CD4-positive, alpha-beta memory T cell (primary cell): ENCODE results near the gene CMC2. TPM values are rescaled to one million over a fixed set of nuclear protein-coding genes. Genes with fewer than 3 reads are reported as not detected.
A peak's percentile ranks its signal among the peaks of the same experiment; 100 is the strongest.

Experiments used
- CTCF ChIA-PET: fragments of 350-600 bp; sonication (Branson Sonifier 250); formaldehyde crosslinking; loops from one replicate; lab custom pipeline; 2021; ENCODE audit warnings: inconsistent platforms; ENCODE audit not compliant: partially characterized antibody; lab: Charles Lee
- POLR2A ChIA-PET: fragments of 350-600 bp; sonication (Branson Sonifier 250); formaldehyde crosslinking; loops from one replicate; lab custom pipeline; 2021; ENCODE audit not compliant: partially characterized antibody; lab: Charles Lee
- DNase-seq, 5 donors: peaks; one replicate each; pipeline versions ENCODE4 v3.0.0 to v3.0.0-alpha.2; 2020 to 2022; ENCODE audit warnings: mixed read lengths in 1 of 5
- H3K27ac ChIP-seq: one replicate; pipeline ENCODE4 v1.7.0; 2013; ENCODE audit warnings: low read depth, low read length
- H3K27me3 ChIP-seq: 2 replicates; pipeline ENCODE4 v1.7.0; 2013; ENCODE audit warnings: mild to moderate bottlenecking, low read length, moderate library complexity; ENCODE audit not compliant: insufficient read depth
- H3K36me3 ChIP-seq: 2 replicates; pipeline ENCODE4 v1.7.0; 2013; ENCODE audit warnings: mild to moderate bottlenecking, low read length, moderate library complexity; ENCODE audit not compliant: insufficient read depth
- H3K4me1 ChIP-seq: 2 replicates; pipeline ENCODE4 v1.7.0; 2013; ENCODE audit warnings: mild to moderate bottlenecking, low read length, moderate library complexity; ENCODE audit not compliant: insufficient read depth
- H3K4me3 ChIP-seq, 2 donors: one replicate each; pipeline ENCODE4 v1.7.0; 2013; ENCODE audit warnings: low read length in 2 of 2, mild to moderate bottlenecking in 1 of 2
- H3K9me3 ChIP-seq, 2 donors: one replicate each; pipeline ENCODE4 v1.7.0; 2013; ENCODE audit warnings: low read length in 2 of 2, control low read depth in 1 of 2; ENCODE audit not compliant: control insufficient read depth in 1 of 2
- H3K27ac Mint-ChIP-seq, 7 donors: one replicate each; pipeline ENCODE4 v1.8.0; 2020 to 2021; ENCODE audit warnings: mixed read lengths in 7 of 7, mild to moderate bottlenecking in 6 of 7, inconsistent platforms in 3 of 7, moderate library complexity in 3 of 7
- H3K27me3 Mint-ChIP-seq, 2 donors: one replicate each; pipeline ENCODE4 v1.8.0; 2020 to 2021; ENCODE audit warnings: mixed read lengths in 2 of 2
- H3K36me3 Mint-ChIP-seq, 2 donors: one replicate each; pipeline ENCODE4 v1.8.0; 2020 to 2021; ENCODE audit warnings: mixed read lengths in 2 of 2, inconsistent platforms in 1 of 2, mild to moderate bottlenecking in 1 of 2
- H3K4me1 Mint-ChIP-seq, 4 donors: one replicate each; pipeline ENCODE4 v1.8.0; 2020 to 2021; ENCODE audit warnings: mixed read lengths in 4 of 4, mild to moderate bottlenecking in 1 of 4
- H3K4me3 Mint-ChIP-seq, 8 donors: one replicate each; pipeline ENCODE4 v1.8.0; 2020 to 2021; ENCODE audit warnings: mixed read lengths in 8 of 8, mild to moderate bottlenecking in 7 of 8, moderate library complexity in 6 of 8, inconsistent platforms in 3 of 8
- H3K9me3 Mint-ChIP-seq, 8 donors: one replicate each; pipeline ENCODE4 v1.8.0; 2020 to 2021; ENCODE audit warnings: mixed read lengths in 8 of 8, mild to moderate bottlenecking in 5 of 8, inconsistent platforms in 3 of 8, moderate library complexity in 1 of 8
- intact Hi-C: fragments of 100-400 bp; cut with micrococcal nuclease; formaldehyde crosslinking; loops from one replicate; pipeline ENCODE4 v1.15.1; 2023
- polyA plus RNA-seq, 2 donors: library from polyadenylated mRNA; unstranded; fragments of 300-500 nt; fragmentation: Illumina TruSeq; gene quantifications; one replicate each; pipeline ENCODE4 v1.2.3, GENCODE V29; 2021
- total RNA-seq, 2 experiments: library from RNA; stranded (reverse); gene quantifications; one replicate each; pipeline ENCODE4 v1.2.3, GENCODE V29; 2021

CMC2 gene
- total and polyA plus RNA-seq, 4 experiments from 2014 or later: 39.7 to 154 (median 74.5) TPM

GRCh38 chr16:80971819-80972218 is 34.9 kb downstream of the CMC2 start:
- no peak overlapping the region for H3K27ac ChIP-seq
- intact Hi-C loops: no loop called here
- POLR2A ChIA-PET: no interaction called here
- no peak overlapping the region for H3K4me3 Mint-ChIP-seq
- peaks cover 0 to 2% (median under 1%) of the 10 kb centered on the region in 4 donors for H3K4me1 Mint-ChIP-seq
- no peaks in the 10 kb centered on the region for H3K9me3 ChIP-seq
- no peaks in the 10 kb centered on the region for H3K27me3 Mint-ChIP-seq
- no peaks in the 10 kb centered on the region for H3K9me3 Mint-ChIP-seq
- H3K36me3 ChIP-seq: peaks cover 5% of the 10 kb centered on the region
- no peak for DNase-seq
- H3K4me3 ChIP-seq: no peak overlapping the region
- no peaks in the 10 kb centered on the region for H3K4me1 ChIP-seq
- H3K36me3 Mint-ChIP-seq: peaks cover 30 to 43% of the 10 kb centered on the region in 2 donors
- H3K27ac Mint-ChIP-seq: peak overlapping the region in 2 of 7 donors; percentile 46 to 53
- no peaks in the 10 kb centered on the region for H3K27me3 ChIP-seq
- CTCF ChIA-PET: interaction anchor here (0.8 kb wide), 1 partner anchor 33 kb away, joined by 4 read pairs; no protein-coding TSS in a partner anchor

- H3K27me3 Mint-ChIP-seq: no peaks in the 10 kb centered on the region
- H3K4me1 Mint-ChIP-seq: peaks cover 0 to 10% (median 4%) of the 10 kb centered on the region in 4 donors
- Histone ChIP-seq H3K27me3 (no peaks in the 10 kb centered on the region), H3K27ac (no peak overlapping the region), H3K4me1 (no peaks in the 10 kb centered on the region), H3K36me3 (no peaks in the 10 kb centered on the region), H3K4me3 (no peak overlapping the region), H3K9me3 (no peaks in the 10 kb centered on the region)
- H3K9me3 Mint-ChIP-seq: no peaks in the 10 kb centered on the region
- peak overlapping the region in 1 of 7 donors; percentile 40 for H3K27ac Mint-ChIP-seq
- CTCF ChIA-PET: no interaction called here
- POLR2A ChIA-PET: no interaction called here
- peaks cover 9 to 29% of the 10 kb centered on the region in 2 donors for H3K36me3 Mint-ChIP-seq
- no peak overlapping the region for H3K4me3 Mint-ChIP-seq
- intact Hi-C loops: no loop called here
- no peak for DNase-seq
These were observed 37.6 kb downstream of the CMC2 start for GRCh38 chr16:80969114-80969484.

- Histone ChIP-seq H3K4me3 (no peak overlapping the region), H3K27me3 (no peaks in the 10 kb centered on the region), H3K9me3 (no peaks in the 10 kb centered on the region), H3K4me1 (no peaks in the 10 kb centered on the region), H3K27ac (no peak overlapping the region), H3K36me3 (no peaks in the 10 kb centered on the region)
- ChIA-PET CTCF (interaction anchor here (1.3 kb wide), 1 partner anchor 10 kb away, joined by 5 read pairs; no protein-coding TSS in a partner anchor), POLR2A (no interaction called here)
- Mint-ChIP-seq H3K27ac (no peak overlapping the region), H3K4me1 (peaks cover 0 to 10% (median 6%) of the 10 kb centered on the region in 4 donors), H3K36me3 (peaks cover 7 to 25% of the 10 kb centered on the region in 2 donors), H3K27me3 (no peaks in the 10 kb centered on the region), H3K9me3 (peaks cover 0 to 3% (median 0%) of the 10 kb centered on the region in 8 donors), H3K4me3 (no peak overlapping the region)
- intact Hi-C loops: no loop called here
- no peak for DNase-seq
These were observed 38.1 kb downstream of the CMC2 start for GRCh38 chr16:80968386-80969113.

GRCh38 chr16:80966617-80967016 is 40.1 kb downstream of the CMC2 start:
- no peak for DNase-seq
- Mint-ChIP-seq H3K27me3 (no peaks in the 10 kb centered on the region), H3K27ac (no peak overlapping the region), H3K4me1 (peaks cover 0 to 10% (median 6%) of the 10 kb centered on the region in 4 donors), H3K9me3 (peaks cover 0 to 4% (median under 1%) of the 10 kb centered on the region in 8 donors), H3K4me3 (no peak overlapping the region), H3K36me3 (peaks cover 7 to 20% of the 10 kb centered on the region in 2 donors)
- no peak overlapping the region for H3K27ac ChIP-seq
- no peaks in the 10 kb centered on the region for H3K9me3 ChIP-seq
- H3K27me3 ChIP-seq: no peaks in the 10 kb centered on the region
- H3K4me1 ChIP-seq: no peaks in the 10 kb centered on the region
- intact Hi-C loops: no loop called here
- CTCF ChIA-PET: interaction anchor here (1.5 kb wide), 1 partner anchor 38 kb away, joined by 3 read pairs; no protein-coding TSS in a partner anchor
- POLR2A ChIA-PET: no interaction called here
- no peaks in the 10 kb centered on the region for H3K36me3 ChIP-seq
- no peak overlapping the region for H3K4me3 ChIP-seq

GRCh38 chr16:80964351-80964750 is 42.3 kb downstream of the CMC2 start:
- DNase-seq: no peak
- CTCF ChIA-PET: no interaction called here
- Mint-ChIP-seq H3K4me3 (peak overlapping the region in 2 of 8 donors; percentile 23 to 53), H3K27me3 (peaks cover 0 to 2% of the 10 kb centered on the region in 2 donors), H3K9me3 (peaks cover 3 to 25% (median 19%) of the 10 kb centered on the region in 8 donors), H3K27ac (no peak overlapping the region), H3K4me1 (peaks cover 0 to 10% (median 6%) of the 10 kb centered on the region in 4 donors), H3K36me3 (peaks cover 10 to 24% of the 10 kb centered on the region in 2 donors)
- intact Hi-C loops: no loop called here
- no peaks in the 10 kb centered on the region for H3K27me3 ChIP-seq
- H3K4me1 ChIP-seq: no peaks in the 10 kb centered on the region
- no peak overlapping the region for H3K4me3 ChIP-seq
- H3K9me3 ChIP-seq: no peaks in the 10 kb centered on the region
- POLR2A ChIA-PET: no interaction called here
- no peaks in the 10 kb centered on the region for H3K36me3 ChIP-seq
- H3K27ac ChIP-seq: no peak overlapping the region

GRCh38 chr16:80962879-80963278 is 43.8 kb downstream of the CMC2 start:
- H3K27me3 Mint-ChIP-seq: peaks cover 0 to 2% of the 10 kb centered on the region in 2 donors
- peaks cover 0 to 10% (median 6%) of the 10 kb centered on the region in 4 donors for H3K4me1 Mint-ChIP-seq
- ChIA-PET POLR2A (no interaction called here), CTCF (no interaction called here)
- peaks cover 5 to 39% (median 33%) of the 10 kb centered on the region in 8 donors for H3K9me3 Mint-ChIP-seq
- DNase-seq: no peak
- Histone ChIP-seq H3K27me3 (no peaks in the 10 kb centered on the region), H3K9me3 (peaks cover 3 to 11% of the 10 kb centered on the region in 2 donors), H3K36me3 (no peaks in the 10 kb centered on the region), H3K4me3 (no peak overlapping the region), H3K4me1 (no peaks in the 10 kb centered on the region), H3K27ac (no peak overlapping the region)
- peaks cover 20 to 22% of the 10 kb centered on the region in 2 donors for H3K36me3 Mint-ChIP-seq
- intact Hi-C loops: no loop called here
- H3K27ac Mint-ChIP-seq: no peak overlapping the region
- no peak overlapping the region for H3K4me3 Mint-ChIP-seq

- ChIA-PET CTCF (interaction anchor here (1.6 kb wide), 1 partner anchor 9 kb away, joined by 5 read pairs; no protein-coding TSS in a partner anchor), POLR2A (no interaction called here)
- H3K36me3 Mint-ChIP-seq: peaks cover 38 to 44% of the 10 kb centered on the region in 2 donors
- Histone ChIP-seq H3K4me3 (no peak overlapping the region), H3K4me1 (no peaks in the 10 kb centered on the region), H3K36me3 (no peaks in the 10 kb centered on the region), H3K27me3 (no peaks in the 10 kb centered on the region), H3K27ac (no peak overlapping the region), H3K9me3 (peaks cover 7 to 11% of the 10 kb centered on the region in 2 donors)
- H3K27ac Mint-ChIP-seq: no peak overlapping the region
- H3K27me3 Mint-ChIP-seq: peaks cover 0 to 2% of the 10 kb centered on the region in 2 donors
- peaks cover 10 to 74% (median 57%) of the 10 kb centered on the region in 8 donors for H3K9me3 Mint-ChIP-seq
- intact Hi-C loops: no loop called here
- no peak overlapping the region for H3K4me3 Mint-ChIP-seq
- no peaks in the 10 kb centered on the region for H3K4me1 Mint-ChIP-seq
- DNase-seq: no peak
These were observed 48.4 kb downstream of the CMC2 start for GRCh38 chr16:80958284-80958683.
